ENCODE results near the gene OR2J3. TPM values are rescaled to one million over a fixed set of nuclear protein-coding genes. Genes with fewer than 3 reads are reported as not detected.
"Not testable (repeated sequence)": the region's sequence is repeated elsewhere in the genome, so short reads cannot be mapped to it uniquely, and the experiment has no call there.

The OR2J3 gene
- polyA plus RNA-seq, 1 experiment, result not detected

DNA sequence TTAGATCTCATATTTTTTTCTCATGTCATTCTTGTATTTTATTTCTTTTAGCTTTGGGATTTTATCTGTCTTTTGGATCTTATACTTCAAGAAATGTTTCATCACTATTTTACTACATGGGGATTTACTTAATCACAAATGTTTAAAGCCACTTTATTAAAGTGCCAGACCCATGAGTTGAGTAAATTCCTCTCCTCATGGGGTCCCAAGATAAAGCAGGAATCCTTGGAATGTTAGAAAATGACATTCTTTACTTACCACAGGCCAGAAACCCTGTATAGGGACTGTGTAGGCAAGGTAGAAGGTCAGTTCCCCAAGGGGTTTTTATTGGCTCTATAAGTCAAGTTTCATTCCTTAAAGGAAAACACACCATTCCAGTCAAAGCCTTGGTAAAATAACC, 34.5 kb downstream of the OR2J3 start:
- ChIA-PET POLR2A (no interaction called here), CTCF (no interaction called here)
- H3K27ac ChIP-seq (ENCODE audit: low read depth, low read length), result no peak overlapping the region
- no peaks in the 10 kb centered on the region for H3K9me3 ChIP-seq (ENCODE audit: control insufficient read depth, insufficient read depth, low read length)
- H3K4me3 ChIP-seq (ENCODE audit: low read depth, low read length), result no peak overlapping the region
- H3K27me3 ChIP-seq (ENCODE audit: control insufficient read depth, insufficient read depth, low read length), result no peaks in the 10 kb centered on the region
- TF ChIP-seq, protein P1, sequence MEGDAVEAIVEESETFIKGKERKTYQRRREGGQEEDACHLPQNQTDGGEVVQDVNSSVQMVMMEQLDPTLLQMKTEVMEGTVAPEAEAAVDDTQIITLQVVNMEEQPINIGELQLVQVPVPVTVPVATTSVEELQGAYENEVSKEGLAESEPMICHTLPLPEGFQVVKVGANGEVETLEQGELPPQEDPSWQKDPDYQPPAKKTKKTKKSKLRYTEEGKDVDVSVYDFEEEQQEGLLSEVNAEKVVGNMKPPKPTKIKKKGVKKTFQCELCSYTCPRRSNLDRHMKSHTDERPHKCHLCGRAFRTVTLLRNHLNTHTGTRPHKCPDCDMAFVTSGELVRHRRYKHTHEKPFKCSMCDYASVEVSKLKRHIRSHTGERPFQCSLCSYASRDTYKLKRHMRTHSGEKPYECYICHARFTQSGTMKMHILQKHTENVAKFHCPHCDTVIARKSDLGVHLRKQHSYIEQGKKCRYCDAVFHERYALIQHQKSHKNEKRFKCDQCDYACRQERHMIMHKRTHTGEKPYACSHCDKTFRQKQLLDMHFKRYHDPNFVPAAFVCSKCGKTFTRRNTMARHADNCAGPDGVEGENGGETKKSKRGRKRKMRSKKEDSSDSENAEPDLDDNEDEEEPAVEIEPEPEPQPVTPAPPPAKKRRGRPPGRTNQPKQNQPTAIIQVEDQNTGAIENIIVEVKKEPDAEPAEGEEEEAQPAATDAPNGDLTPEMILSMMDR (IDR thresholded peaks at IDR 0.05; ENCODE audit: low read depth, low read length), result no peak
- no peak for DNase-seq (ENCODE audit: low read depth, low spot score)

DNA sequence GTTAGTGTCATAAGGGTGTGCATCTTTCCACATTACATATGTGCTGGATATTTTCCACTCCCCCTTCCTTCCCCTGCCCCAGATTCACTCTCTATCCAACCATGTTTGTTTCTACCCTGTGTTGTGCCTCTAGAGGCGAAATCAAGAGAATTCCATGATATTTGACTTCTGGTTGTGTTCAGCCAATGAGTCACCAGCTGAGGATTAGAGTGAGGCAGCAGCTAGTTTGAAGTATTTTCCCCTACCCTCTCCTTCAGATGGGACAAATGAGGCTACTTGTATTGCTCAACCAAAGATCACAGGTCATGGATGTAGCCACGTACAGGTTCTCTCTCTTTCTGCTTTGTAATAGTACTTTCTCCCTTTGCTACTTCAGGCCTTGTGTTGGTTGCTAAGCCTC, 38.3 kb downstream of the OR2J3 start:
- H3K4me3 ChIP-seq (ENCODE audit: low read depth, low read length), result no peak overlapping the region
- DNase-seq (ENCODE audit: low read depth, low spot score), result no peak
- TF ChIP-seq, protein P1 (IDR thresholded peaks at IDR 0.05; ENCODE audit: low read depth, low read length), result no peak
- H3K27ac ChIP-seq (ENCODE audit: low read depth, low read length), result no peak overlapping the region
- no peaks in the 10 kb centered on the region for H3K27me3 ChIP-seq (ENCODE audit: control insufficient read depth, insufficient read depth, low read length)
- CTCF ChIA-PET, result no interaction called here
- POLR2A ChIA-PET, result no interaction called here
- H3K9me3 ChIP-seq (ENCODE audit: control insufficient read depth, insufficient read depth, low read length), result no peaks in the 10 kb centered on the region

DNA sequence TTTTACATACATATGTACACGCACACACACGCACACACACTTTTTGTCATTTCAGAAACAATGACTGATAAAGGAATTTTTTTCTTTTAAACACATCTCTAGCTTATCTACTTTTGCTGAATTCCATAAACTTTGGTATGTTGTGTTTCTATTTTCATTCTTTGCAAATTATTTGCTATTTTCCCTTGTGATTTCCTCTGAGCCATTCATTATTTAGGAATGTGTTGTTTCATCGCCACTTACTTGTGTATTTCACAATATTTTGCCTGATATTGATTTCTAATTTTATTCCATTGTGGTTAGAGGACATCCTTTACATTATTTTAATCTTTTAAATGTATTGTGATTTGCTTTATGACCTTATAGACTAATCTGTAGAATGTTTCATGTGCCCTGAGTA, 39.2 kb downstream of the OR2J3 start:
- Histone ChIP-seq H3K9me3 (ENCODE audit: control insufficient read depth, insufficient read depth, low read length) (no peaks in the 10 kb centered on the region), H3K27me3 (ENCODE audit: control insufficient read depth, insufficient read depth, low read length) (no peaks in the 10 kb centered on the region), H3K4me3 (ENCODE audit: low read depth, low read length) (no peak overlapping the region), H3K27ac (ENCODE audit: low read depth, low read length) (no peak overlapping the region)
- TF ChIP-seq, protein P1 (IDR thresholded peaks at IDR 0.05; ENCODE audit: low read depth, low read length), result no peak
- no peak for DNase-seq (ENCODE audit: low read depth, low spot score)
- CTCF ChIA-PET, result no interaction called here
- POLR2A ChIA-PET, result no interaction called here

DNA sequence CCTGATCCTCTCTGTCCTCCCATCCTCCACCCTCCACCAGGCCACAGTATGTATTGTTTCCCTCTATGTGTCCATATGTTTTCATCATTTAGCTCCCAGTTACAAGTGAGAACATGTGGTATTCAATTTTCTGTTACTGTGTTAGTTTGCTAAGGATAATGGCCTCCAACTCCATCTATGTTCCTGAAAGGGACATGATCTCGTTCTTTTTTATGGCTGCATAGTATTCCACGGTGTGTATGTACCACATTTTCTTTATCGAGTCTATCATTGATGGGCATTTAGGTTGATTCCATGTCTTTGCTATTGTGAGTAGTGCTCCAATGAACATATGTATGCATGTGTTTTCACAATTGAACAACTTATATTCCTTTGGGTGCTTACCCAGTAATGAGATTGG, 41.6 kb downstream of the OR2J3 start:
- H3K9me3 ChIP-seq (ENCODE audit: control insufficient read depth, insufficient read depth, low read length); CTCF ChIA-PET; DNase-seq (ENCODE audit: low read depth, low spot score); H3K4me3 ChIP-seq (ENCODE audit: low read depth, low read length); H3K27ac ChIP-seq (ENCODE audit: low read depth, low read length); H3K27me3 ChIP-seq (ENCODE audit: control insufficient read depth, insufficient read depth, low read length); POLR2A ChIA-PET: not testable (repeated sequence)

DNA sequence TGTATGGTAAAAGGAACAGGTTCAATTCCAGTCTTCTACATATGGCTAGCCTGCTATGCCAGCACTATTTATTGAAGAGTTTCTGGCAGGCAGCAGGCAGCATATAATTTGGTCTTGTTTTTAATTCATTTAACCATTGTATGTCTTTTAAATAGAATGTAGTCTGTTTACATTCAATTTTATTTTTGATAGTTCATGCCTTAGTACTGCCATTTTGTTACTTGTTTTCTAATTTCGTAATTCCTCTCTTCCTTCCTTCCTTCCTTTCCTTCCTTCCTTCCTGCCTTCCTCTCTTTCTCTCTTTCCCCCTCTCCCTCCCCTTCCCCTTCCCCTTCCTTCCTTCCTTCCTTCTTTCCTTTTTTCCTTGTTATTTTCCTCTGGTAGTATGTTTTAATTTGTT, 45.2 kb downstream of the OR2J3 start:
- ChIA-PET POLR2A (no interaction called here), CTCF (no interaction called here)
- no peak overlapping the region for H3K4me3 ChIP-seq (ENCODE audit: low read depth, low read length)
- TF ChIP-seq, protein P1 (IDR thresholded peaks at IDR 0.05; ENCODE audit: low read depth, low read length), result no peak
- no peaks in the 10 kb centered on the region for H3K9me3 ChIP-seq (ENCODE audit: control insufficient read depth, insufficient read depth, low read length)
- H3K27ac ChIP-seq (ENCODE audit: low read depth, low read length), result no peak overlapping the region
- no peaks in the 10 kb centered on the region for H3K27me3 ChIP-seq (ENCODE audit: control insufficient read depth, insufficient read depth, low read length)
- DNase-seq (ENCODE audit: low read depth, low spot score), result no peak

DNA sequence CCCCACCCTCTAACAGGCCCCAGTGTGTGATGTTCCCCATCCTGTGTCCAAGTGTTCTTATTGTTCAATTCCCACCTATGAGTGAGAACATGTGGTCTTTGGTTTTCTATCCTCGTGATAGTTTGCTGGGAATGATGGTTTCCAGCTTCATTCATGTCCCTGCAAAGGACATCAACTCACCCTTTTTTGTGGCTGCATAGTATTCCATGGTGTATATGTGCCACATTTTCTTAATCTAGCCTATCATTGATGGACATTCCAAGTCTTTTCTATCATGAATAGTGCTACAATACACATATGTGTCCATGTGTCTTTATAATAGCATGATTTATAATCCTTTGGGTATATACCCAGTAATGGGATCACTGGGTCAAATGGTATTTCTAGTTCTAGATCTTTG, 47.3 kb downstream of the OR2J3 start:
- POLR2A ChIA-PET; H3K27me3 ChIP-seq (ENCODE audit: control insufficient read depth, insufficient read depth, low read length); H3K27ac ChIP-seq (ENCODE audit: low read depth, low read length); H3K9me3 ChIP-seq (ENCODE audit: control insufficient read depth, insufficient read depth, low read length); H3K4me3 ChIP-seq (ENCODE audit: low read depth, low read length); DNase-seq (ENCODE audit: low read depth, low spot score); CTCF ChIA-PET: not testable (repeated sequence)

DNA sequence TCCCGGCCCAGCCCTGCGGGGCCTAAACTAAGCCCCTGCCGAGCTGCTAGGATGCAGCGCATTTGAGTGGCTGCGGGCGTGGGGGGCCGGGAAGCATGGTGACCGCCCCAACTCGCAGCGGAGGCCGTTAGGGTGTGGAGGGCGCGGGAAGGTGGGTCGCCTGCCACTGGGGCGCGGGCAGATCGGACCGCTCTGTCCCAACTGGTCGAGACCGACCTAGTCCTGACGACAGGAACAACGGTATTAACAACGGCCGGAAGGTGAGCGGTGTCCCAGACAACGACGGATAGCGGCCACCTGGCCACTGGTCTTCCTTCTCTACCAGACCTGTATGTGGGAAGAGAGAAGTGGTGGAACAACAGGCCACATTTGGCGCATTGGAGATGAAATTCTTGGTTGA, 52.1 kb downstream of the OR2J3 start:
- H3K4me3 ChIP-seq (ENCODE audit: low read depth, low read length); CTCF ChIA-PET; H3K27me3 ChIP-seq (ENCODE audit: control insufficient read depth, insufficient read depth, low read length); H3K27ac ChIP-seq (ENCODE audit: low read depth, low read length); DNase-seq (ENCODE audit: low read depth, low spot score); POLR2A ChIA-PET: not testable (repeated sequence)
- H3K9me3 ChIP-seq (ENCODE audit: control insufficient read depth, insufficient read depth, low read length), result peaks cover 10% of the 10 kb centered on the region

Data from AG04450 (cell line).